ENCODE measurements around the gene DYNLT1. TPM values are rescaled to one million over a fixed set of nuclear protein-coding genes. Genes with fewer than 3 reads are reported as not detected.

DYNLT1 gene
- total and polyA plus RNA-seq, 2 donors from 2014 or later: 145 to 406 TPM

DNA sequence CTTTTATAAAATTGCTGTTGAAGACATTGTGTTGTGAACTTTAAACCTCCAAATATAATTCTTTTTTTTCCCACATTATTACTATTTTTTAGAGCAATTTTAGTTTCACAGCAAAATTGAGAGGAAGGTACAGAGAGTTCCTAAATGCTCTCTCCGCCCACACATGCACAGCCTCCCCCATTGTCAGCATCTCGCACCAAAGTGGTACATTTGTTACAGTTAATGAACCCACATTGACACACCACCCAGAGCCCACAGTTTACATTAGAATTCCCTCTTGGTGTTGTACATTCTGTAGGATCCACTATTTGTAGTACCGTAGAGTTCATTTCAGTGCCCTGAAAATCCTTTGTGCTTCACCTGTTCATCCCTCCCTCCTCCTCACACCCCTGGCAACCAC lies 50.9 kb downstream of the DYNLT1 start:
- no peak for FAIRE-seq
- peaks cover 0 to 20% (median 7%) of the 10 kb centered on the region in 3 donors for H3K36me3 ChIP-seq (ENCODE audit: control insufficient read depth in 2 of 3, insufficient read depth in 3 of 3, low read length in 3 of 3)

DNA sequence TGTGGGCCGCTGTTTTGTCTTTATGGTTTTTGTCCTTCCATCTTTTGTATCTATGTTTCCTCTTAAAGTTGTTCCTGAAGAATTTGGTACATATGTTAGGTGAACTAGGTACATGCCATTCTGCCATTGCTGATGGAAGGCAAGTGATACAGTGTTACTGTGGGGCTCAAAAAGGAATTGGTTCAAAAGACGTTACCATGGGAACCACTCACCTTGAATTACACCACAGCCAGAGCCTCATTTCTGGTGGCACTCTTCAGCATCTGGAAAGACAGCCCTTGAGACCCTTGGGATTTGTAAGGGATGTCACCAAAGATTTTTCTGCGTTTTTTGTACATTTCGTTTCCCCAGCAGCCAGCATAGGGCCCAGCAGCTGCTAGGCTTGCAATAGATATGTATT lies 52.7 kb downstream of the DYNLT1 start:
- Histone ChIP-seq H3K36me3 (ENCODE audit: control insufficient read depth in 2 of 3, insufficient read depth in 3 of 3, low read length in 3 of 3) (peaks cover under 1 to 23% (median 7%) of the 10 kb centered on the region in 3 donors), H3K4me1 (ENCODE audit: control insufficient read depth in 2 of 3, insufficient read depth in 2 of 3, low read depth in 1 of 3, low read length in 3 of 3) (no peaks in the 10 kb centered on the region), H3K9ac (ENCODE audit: low read length in 3 of 3) (no peak overlapping the region), H3K4me3 (ENCODE audit: low read length in 3 of 3) (no peak overlapping the region), H3K27ac (ENCODE audit: low read depth in 2 of 2, low read length in 2 of 2) (no peak overlapping the region), H3K9me3 (ENCODE audit: control insufficient read depth in 2 of 3, insufficient read depth in 1 of 3, low read length in 3 of 3) (no peaks in the 10 kb centered on the region), H3K27me3 (ENCODE audit: control insufficient read depth, insufficient read depth, low read length) (no peaks in the 10 kb centered on the region)
- intact Hi-C loops (cut with DNase I): no loop called here
- no peak for FAIRE-seq
- TF ChIP-seq, protein P1, sequence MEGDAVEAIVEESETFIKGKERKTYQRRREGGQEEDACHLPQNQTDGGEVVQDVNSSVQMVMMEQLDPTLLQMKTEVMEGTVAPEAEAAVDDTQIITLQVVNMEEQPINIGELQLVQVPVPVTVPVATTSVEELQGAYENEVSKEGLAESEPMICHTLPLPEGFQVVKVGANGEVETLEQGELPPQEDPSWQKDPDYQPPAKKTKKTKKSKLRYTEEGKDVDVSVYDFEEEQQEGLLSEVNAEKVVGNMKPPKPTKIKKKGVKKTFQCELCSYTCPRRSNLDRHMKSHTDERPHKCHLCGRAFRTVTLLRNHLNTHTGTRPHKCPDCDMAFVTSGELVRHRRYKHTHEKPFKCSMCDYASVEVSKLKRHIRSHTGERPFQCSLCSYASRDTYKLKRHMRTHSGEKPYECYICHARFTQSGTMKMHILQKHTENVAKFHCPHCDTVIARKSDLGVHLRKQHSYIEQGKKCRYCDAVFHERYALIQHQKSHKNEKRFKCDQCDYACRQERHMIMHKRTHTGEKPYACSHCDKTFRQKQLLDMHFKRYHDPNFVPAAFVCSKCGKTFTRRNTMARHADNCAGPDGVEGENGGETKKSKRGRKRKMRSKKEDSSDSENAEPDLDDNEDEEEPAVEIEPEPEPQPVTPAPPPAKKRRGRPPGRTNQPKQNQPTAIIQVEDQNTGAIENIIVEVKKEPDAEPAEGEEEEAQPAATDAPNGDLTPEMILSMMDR (IDR thresholded peaks at IDR 0.05; ENCODE audit: borderline replicate concordance, extremely low read depth, insufficient read depth): no peak
- DNase-seq: no peak

More for the DNA sequence above, 50.9 kb downstream of the DYNLT1 start:
- intact Hi-C loops (cut with DNase I): no loop called here
- TF ChIP-seq, protein P1 (IDR thresholded peaks at IDR 0.05; ENCODE audit: borderline replicate concordance, extremely low read depth, insufficient read depth): no peak
- no peak overlapping the region for H3K27ac ChIP-seq (ENCODE audit: low read depth in 2 of 2, low read length in 2 of 2)
- no peak overlapping the region for H3K4me3 ChIP-seq (ENCODE audit: low read length in 3 of 3)
- H3K27me3 ChIP-seq (ENCODE audit: control insufficient read depth, insufficient read depth, low read length): no peaks in the 10 kb centered on the region
- no peak overlapping the region for H3K9ac ChIP-seq (ENCODE audit: low read length in 3 of 3)
- no peaks in the 10 kb centered on the region for H3K9me3 ChIP-seq (ENCODE audit: control insufficient read depth in 2 of 3, insufficient read depth in 1 of 3, low read length in 3 of 3)
- no peak for DNase-seq
- no peaks in the 10 kb centered on the region for H3K4me1 ChIP-seq (ENCODE audit: control insufficient read depth in 2 of 3, insufficient read depth in 2 of 3, low read depth in 1 of 3, low read length in 3 of 3)

DNA sequence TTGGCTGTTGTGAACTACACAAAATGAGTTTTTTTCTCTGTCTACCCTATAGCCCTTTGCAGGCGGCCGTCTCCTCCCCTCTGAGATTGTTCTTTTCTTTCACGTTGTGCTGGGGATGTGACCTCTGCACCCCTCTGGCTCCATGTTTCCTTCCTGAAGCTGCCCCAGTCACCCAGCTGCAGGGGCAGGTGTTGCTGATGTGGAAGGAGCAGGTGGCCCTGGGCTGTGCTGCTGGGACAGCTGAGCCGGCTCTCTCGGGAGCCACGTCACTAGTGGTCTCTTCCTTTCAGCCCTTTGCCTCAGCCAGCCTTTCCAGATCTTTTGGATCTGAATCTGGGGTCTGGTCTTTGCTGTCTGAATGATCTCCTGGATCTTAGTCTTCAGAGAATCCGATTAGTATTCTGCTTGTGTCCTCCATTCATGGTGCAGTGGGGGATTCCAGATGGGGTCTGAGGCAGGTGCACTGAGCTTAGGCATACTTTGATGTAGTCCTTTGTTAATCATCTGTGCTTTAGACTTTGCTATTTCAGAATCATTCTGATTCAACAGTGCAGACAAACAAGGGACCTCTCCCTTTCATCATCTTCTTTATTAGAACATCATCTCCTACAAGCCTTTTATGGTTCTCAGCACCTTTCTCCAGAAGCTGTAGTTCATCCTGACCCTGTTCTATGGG lies 53.3 kb downstream of the DYNLT1 start:
- no peaks in the 10 kb centered on the region for H3K27me3 ChIP-seq (ENCODE audit: control insufficient read depth, insufficient read depth, low read length)
- intact Hi-C loops (cut with DNase I): no loop called here
- no peaks in the 10 kb centered on the region for H3K4me1 ChIP-seq (ENCODE audit: control insufficient read depth in 2 of 3, insufficient read depth in 2 of 3, low read depth in 1 of 3, low read length in 3 of 3)
- H3K36me3 ChIP-seq (ENCODE audit: control insufficient read depth in 2 of 3, insufficient read depth in 3 of 3, low read length in 3 of 3): peaks cover 6 to 29% (median 7%) of the 10 kb centered on the region in 3 donors
- no peak overlapping the region for H3K9ac ChIP-seq (ENCODE audit: low read length in 3 of 3)
- TF ChIP-seq, protein P1 (IDR thresholded peaks at IDR 0.05; ENCODE audit: borderline replicate concordance, extremely low read depth, insufficient read depth): no peak
- FAIRE-seq: no peak
- H3K27ac ChIP-seq (ENCODE audit: low read depth in 2 of 2, low read length in 2 of 2): no peak overlapping the region
- H3K4me3 ChIP-seq (ENCODE audit: low read length in 3 of 3): no peak overlapping the region
- no peaks in the 10 kb centered on the region for H3K9me3 ChIP-seq (ENCODE audit: control insufficient read depth in 2 of 3, insufficient read depth in 1 of 3, low read length in 3 of 3)
- DNase-seq: no peak
